GM19395 (cell line): ENCODE measurements around the gene PERM1.
"Not testable (repeated sequence)": the region's sequence is repeated elsewhere in the genome, so short reads cannot be mapped to it uniquely, and the experiment has no call there.

Source experiments
- ATAC-seq: cut with Tn5 transposase; IDR thresholded peaks from one replicate; pipeline ENCODE4 v1.9.1; 2021; ENCODE audit warnings: mild to moderate bottlenecking, moderate library complexity; ENCODE audit not compliant: unreplicated experiment

PERM1 gene

DNA sequence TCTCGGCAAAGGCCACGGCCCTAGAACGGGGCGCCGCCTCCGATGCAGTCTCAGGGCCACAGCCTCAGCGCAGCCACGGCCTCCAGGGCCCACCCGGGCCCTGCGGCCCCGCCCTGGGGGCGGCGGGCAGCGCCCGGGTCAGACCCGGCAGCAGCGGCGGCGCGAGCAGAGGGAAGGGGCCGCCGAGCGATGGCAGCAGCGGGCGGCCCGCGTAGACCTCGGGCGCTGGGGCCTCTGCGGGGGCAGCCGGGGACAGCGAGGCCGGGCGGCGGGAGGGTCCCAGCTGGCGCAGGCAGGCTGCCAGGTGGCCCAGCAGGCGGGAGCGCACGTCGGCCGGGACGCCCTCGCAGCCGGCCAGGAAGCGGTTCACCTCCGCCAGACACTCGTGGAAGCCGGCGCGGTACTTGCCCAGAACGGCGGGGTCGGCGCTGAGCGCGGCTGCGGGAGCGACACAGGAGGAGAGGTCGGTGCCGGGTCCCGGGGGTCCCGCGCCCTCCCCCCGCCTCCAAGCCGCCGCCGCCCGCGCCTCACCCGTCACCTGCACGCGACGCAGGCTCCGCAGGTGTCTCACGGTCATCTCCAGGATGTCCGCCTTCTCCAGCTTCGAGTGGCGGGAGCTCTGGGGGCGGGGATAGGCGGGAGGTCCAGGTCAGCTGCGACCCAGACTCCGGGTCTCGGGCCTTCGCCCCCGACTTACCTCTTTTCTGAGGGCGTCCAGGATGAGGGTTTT is 17.3 kb upstream of the PERM1 start:
- no peak for ATAC-seq

DNA sequence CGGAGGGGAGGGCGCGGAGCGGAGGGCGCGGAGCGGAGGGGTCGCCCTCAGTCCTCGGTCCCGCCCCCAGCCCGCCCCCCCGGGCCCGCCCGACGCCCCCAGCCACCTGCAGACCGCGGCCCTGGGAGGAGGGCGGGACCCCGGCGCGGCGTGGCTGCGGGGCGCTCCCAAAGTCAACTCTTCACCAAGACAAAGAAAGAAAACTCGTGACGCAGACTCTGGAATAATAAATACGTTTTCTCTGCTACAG is 16.8 kb upstream of the PERM1 start:
- no peak for ATAC-seq

DNA sequence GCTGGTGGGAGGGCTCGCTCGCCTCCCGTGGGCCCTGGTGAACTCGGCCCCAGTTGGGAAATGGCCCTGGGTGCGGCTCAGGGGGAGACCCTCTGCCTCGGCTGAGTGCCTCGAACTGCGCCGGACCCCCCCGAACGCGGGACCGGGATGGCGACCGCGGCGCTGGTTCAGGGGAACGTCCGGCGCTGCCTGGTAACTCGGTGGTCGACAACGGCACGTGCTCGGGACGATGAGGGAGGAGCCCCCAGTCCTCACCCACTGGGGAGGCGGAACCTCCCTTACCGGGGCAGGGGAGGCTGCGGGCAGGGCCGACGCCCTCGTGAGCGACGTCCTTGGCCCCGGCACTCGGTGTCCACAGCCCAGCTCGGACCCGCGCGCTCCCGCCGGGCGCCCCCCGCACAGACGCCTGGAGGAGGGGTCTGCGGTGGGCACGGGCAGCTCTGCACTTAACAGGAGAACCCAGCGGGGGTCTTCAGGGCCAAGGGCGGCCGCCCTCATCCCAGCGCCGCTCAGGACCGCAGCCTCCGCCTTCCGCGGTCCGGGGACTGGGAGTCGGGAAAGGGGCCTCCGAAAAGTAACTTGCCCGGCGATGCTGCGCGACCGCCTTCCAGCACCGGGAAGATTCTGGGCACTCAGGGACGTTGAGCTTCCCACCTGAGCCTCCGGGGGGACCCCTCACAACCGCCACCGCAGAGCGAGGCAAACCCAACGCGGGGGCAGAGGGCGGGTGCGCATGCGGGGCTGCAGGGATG is 16.3 kb upstream of the PERM1 start:
- no peak for ATAC-seq

DNA sequence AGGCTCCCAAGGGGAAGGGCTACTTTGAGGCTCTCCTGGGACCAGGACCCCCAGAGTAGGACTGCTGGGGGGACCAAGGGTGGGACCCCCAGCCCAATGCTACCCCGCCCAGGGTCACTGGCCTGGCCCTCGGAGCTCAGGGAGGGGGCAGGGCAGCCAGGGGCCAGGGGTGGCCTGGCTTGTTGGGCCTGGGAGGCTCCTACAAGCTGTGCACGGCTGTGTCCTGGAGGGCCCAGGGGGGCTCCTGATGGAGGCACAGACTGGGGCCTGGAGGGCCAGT is 15.8 kb upstream of the PERM1 start:
- ATAC-seq: no peak

DNA sequence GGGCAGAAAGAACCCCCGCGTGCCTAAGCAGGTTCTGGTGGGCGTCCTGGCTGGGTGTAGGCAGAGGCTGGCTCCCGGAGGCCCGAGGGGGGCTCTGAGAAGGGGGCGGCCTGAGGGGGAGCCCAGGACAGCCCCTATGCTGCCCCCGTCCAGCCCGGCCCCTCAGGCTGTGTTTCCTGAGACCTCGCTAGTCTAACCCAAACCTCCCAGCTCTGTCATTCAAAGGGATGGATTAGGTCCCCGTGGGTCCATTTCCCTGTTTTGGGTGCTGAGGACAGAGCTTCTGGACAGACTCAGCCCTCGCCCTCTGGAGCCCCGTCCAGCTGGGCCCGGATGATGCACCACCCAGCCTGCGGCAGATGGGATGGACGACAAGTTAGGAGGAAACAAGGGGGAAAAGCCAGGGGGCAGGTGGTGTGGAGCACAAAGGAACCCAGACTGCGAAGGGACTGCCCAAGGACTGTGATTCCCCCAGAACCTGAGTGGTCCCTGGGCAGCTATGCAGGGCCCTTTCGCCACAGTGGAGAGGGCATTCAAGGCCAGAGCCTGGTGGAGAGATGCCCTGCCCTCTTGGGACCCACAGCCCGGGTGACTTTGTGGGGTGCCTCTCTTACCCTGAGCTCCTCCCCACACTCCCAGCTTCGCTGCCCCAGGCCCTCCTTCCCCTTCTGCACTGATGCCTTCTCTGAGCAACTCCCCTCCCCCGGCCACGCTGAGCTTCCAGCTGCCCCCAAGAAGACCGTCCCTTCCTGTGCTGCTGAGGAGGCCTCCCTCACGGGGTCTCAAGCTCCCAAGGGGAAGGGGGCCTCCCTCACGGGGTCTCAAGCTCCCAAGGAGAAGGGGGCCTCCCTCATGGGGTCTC is 15.2 kb upstream of the PERM1 start:
- no peak for ATAC-seq

DNA sequence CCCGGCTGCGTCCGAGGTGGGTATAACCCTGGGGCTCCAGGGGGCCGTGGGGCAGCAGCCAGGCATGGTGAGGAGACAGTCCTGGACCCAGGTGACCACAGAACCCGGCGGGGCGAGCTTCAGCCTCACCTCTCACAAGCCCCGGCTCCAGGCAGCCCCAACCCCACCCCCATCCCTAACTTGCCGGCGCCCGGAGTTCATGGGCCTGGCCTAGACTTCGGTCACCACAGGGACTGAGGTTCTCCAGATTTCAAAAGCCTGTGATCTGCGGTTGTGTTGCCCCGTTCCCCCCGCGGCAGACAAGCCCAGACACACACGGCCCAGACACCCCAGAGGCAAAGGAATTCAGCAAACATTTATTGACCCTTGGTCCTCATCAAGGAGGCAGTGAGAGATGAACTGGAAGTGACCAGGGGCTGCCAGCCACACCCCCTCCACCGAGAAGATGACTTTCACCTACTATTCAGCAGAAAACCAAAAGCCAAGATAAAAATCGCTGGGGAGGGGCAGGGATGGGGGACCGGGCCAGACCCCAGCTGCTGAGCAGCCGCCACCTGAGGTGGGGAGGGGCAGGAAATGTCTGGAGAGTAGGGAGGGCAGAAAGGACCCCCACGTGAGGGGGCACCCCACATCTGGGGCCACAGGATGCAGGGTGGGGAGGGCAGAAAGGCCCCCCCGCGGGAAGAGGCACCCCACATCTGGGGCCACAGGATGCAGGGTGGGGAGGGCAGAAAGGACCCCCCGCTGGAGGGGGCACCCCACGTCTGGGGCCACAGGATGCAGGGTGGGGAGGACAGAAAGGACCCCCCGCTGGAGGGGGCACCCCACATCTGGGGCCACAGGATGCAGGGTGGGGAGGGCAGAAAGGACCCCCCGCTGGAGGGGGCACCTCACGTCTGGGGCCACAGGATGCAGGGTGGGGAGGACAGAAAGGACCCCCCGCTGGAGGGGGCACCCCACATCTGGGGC is 14.1 kb upstream of the PERM1 start:
- no peak for ATAC-seq

DNA sequence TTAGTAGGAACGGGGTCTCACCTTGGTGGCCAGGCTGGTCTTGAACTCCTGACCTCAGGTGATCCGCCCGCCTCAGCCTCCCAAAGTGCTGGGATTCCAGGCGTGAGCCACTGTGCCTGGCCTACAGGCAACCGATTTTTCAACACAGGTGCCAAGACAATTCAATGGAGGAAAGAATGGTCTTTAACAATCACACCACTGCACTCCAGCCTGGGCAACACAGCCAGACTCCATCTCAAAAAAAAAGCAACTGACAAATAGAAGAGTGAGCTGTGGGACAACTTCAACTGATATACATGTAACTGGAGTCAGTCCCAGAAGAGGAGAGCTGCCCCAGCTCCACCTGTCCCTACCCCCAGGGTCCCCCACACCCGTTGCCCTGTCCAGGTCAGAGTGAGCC is 12.7 kb upstream of the PERM1 start:
- not testable (repeated sequence) for ATAC-seq

DNA sequence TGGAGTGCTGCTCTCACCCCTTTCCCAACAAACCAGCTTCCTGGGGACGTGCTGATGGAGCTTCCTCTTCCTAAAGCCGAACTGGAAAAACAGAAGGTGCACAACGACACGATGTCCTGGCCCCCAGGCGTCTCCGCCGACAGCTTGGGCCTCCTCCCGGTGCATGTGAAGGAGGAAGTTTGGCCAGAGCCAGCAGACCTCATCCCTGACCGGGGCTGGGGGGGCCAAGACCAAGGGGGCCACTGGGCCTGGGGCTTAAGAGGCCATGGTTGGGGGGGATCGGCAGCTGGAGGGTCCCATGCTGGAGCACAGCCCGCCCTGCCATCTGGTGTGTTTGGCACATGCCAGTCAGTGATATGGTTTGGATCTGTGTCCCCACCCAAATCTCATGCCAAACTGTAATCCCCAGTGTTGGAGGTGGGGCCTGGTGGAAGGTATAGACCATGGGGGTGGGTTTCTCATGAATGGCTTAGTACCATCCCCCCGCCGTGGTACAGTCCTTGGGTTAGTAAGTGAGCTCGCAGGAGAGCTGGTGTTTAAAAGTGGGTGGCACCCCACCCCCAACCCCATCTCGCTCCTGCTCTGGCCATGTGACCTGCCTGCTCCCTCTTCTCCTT is 11.6 kb upstream of the PERM1 start:
- no peak for ATAC-seq

DNA sequence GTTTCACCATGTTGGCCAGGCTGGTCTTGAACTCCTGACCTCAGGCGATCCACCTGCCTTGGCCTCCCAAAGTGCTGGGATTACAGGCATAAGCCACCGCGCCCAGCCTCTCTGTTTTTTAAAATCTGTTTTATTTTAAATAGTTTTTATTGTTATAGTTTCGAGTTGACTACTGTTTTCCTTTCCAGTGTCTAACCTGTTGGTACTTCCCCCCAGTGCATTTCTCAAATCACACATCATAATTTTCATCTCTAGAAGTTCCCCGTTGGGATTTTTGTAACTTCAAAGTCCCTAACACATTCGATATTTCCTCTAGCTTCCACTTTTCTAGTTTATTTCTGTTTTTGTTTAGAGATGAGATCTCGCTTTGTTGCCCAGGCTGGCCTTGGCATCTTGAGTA is 10.5 kb upstream of the PERM1 start:
- no peak for ATAC-seq

DNA sequence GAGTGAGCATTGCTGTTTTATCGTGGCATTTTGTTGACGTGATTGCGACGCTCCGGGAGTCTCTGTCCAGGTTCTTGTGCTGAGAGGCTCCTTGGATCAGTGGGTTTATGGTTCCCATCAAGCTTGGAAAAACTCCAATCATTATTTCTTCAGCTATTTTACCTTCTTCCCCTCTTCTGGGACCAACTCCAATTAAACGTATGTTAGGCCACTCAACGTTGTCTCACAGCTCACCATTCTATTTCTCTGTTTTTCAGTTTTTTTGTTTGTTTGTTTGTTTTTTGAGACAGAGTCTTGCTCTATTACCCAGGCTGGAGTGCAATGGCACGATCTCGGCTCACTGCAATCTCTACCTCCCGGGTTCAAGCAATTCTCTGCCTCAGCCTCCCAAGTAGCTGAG is 10.0 kb upstream of the PERM1 start:
- ATAC-seq: no peak

DNA sequence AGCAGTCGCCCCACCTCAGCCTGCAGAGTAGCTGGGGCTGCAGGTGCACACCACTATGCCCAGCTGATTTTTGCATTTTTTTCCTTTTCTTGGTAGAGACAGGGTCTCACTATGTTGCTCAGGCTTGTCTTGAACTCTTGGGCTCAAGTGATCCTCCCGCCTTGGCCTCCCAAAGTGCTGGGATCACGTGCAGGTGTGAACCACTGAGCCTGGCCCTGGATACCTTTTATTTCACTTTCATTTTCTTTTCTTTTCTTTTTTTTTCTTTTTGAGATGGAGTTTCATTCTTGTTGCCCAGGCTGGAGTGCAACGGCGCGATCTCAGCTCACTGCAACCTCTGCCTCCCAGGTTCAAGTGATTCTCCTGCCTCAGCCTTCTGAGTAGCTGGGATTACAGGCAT is 9.4 kb upstream of the PERM1 start:
- ATAC-seq: not testable (repeated sequence)

DNA sequence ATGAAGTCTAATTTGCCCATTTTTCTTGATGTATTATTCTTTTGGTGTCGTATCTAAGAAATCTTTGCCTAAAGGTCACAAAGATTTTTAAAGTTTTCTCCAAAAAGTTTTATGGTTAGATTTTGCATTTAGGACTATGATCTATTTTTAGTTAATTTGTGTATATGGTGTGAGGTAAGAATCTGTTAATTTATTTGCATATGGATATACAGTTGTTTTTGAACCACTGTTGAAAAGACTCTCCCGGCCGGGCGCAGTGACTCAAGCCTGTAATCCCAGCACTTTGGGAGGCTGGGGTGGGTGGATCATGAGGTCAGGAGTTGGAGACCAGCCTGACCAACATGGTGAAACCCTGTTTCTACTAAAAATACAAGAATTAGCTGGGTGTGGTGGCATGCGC is 6.2 kb upstream of the PERM1 start:
- not testable (repeated sequence) for ATAC-seq

DNA sequence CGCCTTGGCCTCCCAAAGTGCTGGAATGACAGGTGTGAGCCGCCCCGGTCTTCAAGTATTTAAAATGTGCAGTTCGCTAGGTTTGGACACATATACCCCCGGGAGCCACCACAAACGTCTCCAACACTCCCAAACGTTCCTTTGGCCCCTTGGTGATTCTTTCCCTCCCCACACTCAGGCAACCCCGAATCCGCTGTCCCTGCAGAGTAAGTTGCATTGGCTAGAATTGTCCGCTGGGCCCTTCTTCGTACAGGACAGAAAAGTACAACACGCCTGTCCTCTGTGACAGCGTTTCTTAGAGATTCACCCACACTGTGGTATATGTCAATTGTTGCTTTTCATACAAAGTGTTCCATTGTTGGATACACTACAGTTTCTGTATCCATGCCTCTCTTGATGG is 3.2 kb upstream of the PERM1 start:
- no peak for ATAC-seq

DNA sequence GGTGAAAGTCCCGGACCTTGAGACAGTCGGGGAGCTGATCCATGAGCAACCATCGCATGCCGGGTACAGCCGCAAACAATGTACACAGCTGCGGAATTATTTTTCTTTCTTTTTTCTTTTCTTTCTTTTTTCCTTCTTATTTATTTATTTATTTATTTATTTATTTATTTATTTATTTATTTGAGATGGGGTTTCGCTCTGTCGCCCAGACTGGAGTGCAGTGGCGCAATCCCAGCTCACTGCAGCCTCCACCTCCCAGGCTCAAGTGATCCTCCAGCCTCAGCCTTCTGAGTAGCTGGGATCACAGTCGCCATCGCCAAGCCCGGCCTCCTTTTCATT is 2.6 kb upstream of the PERM1 start:
- no peak for ATAC-seq

DNA sequence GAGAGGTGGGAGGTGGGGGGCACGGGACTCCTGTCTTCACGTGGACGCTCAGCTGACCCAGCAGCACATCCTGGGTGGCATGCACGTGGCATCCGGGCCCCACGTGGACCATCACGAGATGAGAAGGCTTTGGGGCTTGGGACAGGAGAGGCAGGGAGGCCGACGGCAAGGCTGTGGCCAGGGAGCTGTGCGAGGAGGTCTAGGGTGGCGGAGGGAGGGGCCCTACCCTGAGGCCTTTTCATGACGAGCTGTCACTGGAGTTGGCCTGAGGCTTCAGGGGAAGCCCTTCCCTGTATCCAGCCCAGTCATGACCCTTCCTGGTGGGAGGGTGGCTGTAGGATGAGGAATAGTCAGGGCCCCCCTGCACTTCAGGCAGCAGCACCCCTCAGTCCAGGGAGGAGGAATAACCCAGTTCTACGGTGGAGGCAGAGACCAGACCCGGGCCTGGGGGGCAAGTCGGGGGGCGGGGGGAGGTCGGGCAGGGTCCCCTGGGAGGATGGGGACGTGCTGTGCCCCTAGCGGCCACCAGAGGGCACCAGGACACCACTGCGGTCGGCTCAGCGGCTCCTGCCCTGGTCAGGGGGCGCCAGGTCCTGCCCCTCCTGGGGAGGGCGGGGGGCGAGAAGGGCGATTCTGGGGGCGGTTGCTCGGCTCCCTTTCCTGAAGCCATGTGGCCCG is 2.0 kb upstream of the PERM1 start:
- no peak for ATAC-seq

DNA sequence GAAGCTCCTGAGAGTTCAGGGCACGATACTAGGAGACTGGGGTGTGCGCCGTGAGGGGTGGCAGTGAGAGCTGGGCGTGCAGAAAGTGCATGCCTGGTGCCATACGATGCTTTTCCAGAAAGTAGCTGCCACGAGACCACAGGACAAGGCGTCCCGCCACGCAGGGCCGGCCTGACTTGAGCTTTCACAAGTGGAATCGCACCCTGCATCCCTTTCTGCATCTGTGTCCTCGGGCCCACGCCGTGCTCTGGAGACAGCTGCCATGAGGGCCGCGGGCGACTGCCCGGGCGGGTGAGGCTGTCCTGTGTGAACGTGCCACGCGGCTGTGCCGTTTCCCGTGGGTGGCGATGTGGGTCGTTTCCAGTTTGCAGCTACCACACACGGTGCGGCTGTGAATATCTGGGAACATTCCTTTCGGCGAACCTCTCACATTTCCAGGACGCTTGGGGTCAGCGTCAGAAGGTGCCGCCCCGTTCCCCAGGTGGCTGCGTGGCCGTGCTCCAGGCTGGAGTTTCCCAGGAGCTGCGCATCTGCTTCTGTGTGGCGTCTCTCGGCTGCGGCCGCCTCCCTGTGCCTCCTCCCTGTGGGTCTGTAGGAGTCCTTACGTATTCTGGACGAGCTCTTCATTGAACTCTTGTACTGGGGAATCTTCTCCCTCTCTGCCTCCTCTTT is 1.0 kb upstream of the PERM1 start:
- no peak for ATAC-seq

DNA sequence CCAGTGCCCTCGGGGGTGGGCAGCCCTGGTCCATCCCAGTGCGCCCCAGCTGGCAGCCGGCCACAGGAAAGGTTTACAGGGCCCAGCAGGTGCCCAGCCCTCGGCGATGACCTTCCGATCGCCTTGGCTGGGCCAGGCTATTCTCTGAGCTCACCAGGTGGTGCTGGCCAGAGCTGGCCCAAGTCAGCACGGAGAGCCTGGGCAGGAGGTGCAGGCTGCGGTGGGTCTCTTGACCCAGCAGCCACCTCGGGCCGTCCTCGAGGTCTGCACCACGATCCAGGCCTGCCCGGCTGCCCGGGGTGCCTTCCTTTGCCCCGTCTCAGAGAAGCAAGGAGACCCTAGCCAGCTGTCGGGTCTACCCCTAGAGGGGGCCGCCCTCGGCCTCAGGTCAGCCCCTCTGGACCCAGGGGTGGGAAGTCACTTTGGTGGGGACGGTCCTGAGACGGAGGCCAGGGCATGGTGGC is 370 bp downstream of the PERM1 start:
- ATAC-seq: no peak

DNA sequence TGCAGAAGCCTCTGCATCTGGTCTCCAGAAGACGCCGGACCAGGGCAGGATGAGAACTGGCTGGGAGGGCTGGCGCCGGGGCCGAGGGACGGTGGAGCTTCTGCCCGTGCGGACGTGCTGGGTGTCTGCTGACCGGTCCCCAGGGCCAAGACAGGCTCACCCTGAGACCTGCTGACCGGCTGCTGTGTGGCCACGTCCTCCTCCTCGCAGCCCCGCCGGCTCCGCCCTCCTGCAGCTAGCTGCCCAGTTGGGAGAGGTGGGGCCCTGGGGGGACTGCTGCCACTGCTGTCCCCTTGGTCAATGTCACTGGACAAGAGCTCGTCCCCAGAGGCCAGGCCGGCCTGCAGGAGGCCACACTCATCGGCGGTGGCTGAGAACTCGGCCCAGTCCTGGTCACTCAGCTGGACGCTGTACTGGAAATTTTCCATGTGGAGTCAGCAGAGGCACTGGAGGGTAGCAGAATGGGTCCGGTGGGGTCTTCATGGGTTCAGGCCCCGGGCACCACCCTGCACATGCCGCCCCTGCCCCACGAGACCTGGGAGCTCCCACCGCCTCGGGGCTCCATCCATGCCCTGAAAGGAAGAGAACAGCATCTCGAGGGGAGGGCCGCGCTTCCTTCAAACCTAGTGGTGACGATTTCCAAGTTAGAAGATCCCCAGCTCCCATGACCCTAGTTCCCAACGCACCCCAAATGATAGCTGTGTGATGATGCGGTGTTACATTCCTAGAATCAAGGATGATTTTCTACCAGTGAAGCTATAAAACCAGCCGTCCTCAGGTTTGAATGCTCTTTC is 1.1 kb downstream of the PERM1 start:
- no peak for ATAC-seq

DNA sequence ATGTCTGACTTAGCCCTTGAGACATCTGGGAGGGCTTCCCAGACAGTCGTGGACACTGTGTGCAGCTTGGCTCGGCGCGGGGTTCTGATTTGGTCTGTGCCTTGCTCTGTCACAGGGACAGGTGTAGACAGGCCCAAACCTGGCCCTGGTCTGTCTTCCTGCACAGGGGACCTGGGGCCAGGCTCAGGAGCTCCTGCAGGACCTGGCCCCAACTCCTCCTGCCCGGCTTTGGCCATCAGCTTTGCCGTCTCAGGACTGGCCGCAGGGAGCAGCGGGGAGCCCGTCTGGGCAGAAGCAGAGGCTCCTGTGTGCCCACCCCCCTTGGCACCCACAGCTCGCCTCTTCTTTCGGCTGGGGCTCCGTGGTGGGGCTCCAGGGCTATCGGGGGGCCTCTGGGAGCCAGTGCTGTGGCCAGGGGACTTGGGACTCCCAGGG is 1.7 kb downstream of the PERM1 start:
- no peak for ATAC-seq
